K562 (cell line): Measurements from ENCODE around the gene OXLD1. TPM values are rescaled to one million over a fixed set of nuclear protein-coding genes. Genes with fewer than 3 reads are reported as not detected.
A peak's percentile ranks its signal among the peaks of the same experiment; 100 is the strongest.

Source experiments
- BACH1 ChIP-seq: fragments of 200-800 bp; sonication (Bioruptor generic); IDR thresholded peaks from 2 replicates; pipeline ENCODE4 v1.6.1; 2016; ENCODE audit warnings: missing genetic modification characterization, missing compliant biosample characterization
- CSDE1 ChIP-seq, 2 experiments: fragments of 450-650 bp; IDR thresholded peaks; 2 replicates each; pipeline ENCODE4 v1.6.1; 2016; ENCODE audit warnings: mild to moderate bottlenecking in 1 of 2
- ESRRB ChIP-seq: fragments of 250-450 bp; sonication (Bioruptor Pico); IDR thresholded peaks from 2 replicates; pipeline ENCODE4 v1.5.0; 2020; ENCODE audit warnings: mild to moderate bottlenecking, moderate library complexity, borderline replicate concordance
- ETV1 ChIP-seq: fragments of 450-650 bp; conservative IDR thresholded peaks from 2 replicates; pipeline ENCODE4 v1.6.1; 2016; ENCODE audit warnings: missing genetic modification characterization, control low read depth, low read depth, missing compliant biosample characterization
- FOXJ2 ChIP-seq: fragments of 200-800 bp; sonication (Bioruptor generic); IDR thresholded peaks from 2 replicates; pipeline ENCODE4 v1.6.1; 2016; ENCODE audit warnings: missing genetic modification characterization, missing compliant biosample characterization
- HBP1 ChIP-seq: fragments of 450-650 bp; formaldehyde crosslinking; IDR thresholded peaks from 2 replicates; pipeline ENCODE4 v1.4.0; 2022; ENCODE audit warnings: missing genetic modification characterization
- ILF3 ChIP-seq: fragments of 450-650 bp; IDR thresholded peaks from 2 replicates; pipeline ENCODE4 v1.6.1; 2018; ENCODE audit warnings: antibody characterized with exemption, mild to moderate bottlenecking, moderate library complexity, borderline replicate concordance
- MECOM ChIP-seq: fragments of 250-450 bp; sonication (Bioruptor Pico); IDR thresholded peaks from 2 replicates; pipeline ENCODE4 v1.8.0; 2022; ENCODE audit warnings: inconsistent platforms
- NFRKB ChIP-seq: fragments of 450-650 bp; IDR thresholded peaks from 2 replicates; pipeline ENCODE4 v1.6.1; 2016; ENCODE audit warnings: low read depth
- RBFOX2 ChIP-seq: fragments of 200-400 bp; formaldehyde crosslinking; IDR thresholded peaks from 2 replicates; pipeline ENCODE4 v1.6.1; 2017; ENCODE audit warnings: low read depth, mild to moderate bottlenecking, low read length, moderate library complexity
- SMAD1 ChIP-seq: fragments of 150-350 bp; IDR thresholded peaks from 2 replicates; pipeline ENCODE4 v1.6.1; 2014; ENCODE audit warnings: low read length, low read depth; ENCODE audit not compliant: partially characterized antibody
- TAF1 ChIP-seq: IDR thresholded peaks from 2 replicates; pipeline ENCODE4 v1.6.1; 2011; ENCODE audit warnings: mild to moderate bottlenecking, low read length, moderate library complexity; ENCODE audit not compliant: insufficient read depth, control insufficient read depth, severe bottlenecking; ENCODE audit errors: extremely low read depth
- ZFPM2 ChIP-seq: fragments of 250-450 bp; sonication (Bioruptor Pico); IDR thresholded peaks from 2 replicates; pipeline ENCODE4 v1.5.1; 2022; ENCODE audit warnings: mild to moderate bottlenecking
- ZNF140 ChIP-seq: fragments of 250-450 bp; sonication (Bioruptor Pico); IDR thresholded peaks from 2 replicates; pipeline ENCODE4 v1.8.0; 2021; ENCODE audit warnings: moderate library complexity, mild to moderate bottlenecking, inconsistent platforms
- ZNF778 ChIP-seq: fragments of 450-650 bp; formaldehyde crosslinking; IDR thresholded peaks from 2 replicates; pipeline ENCODE4 v1.4.0; 2020; ENCODE audit warnings: mild to moderate bottlenecking, moderate library complexity
- ZSCAN29 ChIP-seq: fragments of 450-650 bp; IDR thresholded peaks from 2 replicates; pipeline ENCODE4 v1.6.1; 2017
- polyA plus RNA-seq, 8 experiments: library from polyadenylated mRNA; depleted of rRNA in 4 of 8; stranded (reverse) in 5 of 8; unstranded in 3 of 8; fragments of >200 nt; fragmentation: Nextera tagmentation in 2 of 8; fragmentation: Illumina TruSeq in 1 of 8; extraction: Ambion mirVana in 2 of 8; extraction: Trizol in 1 of 8; gene quantifications; 2 replicates each; pipeline versions ENCODE4 v1.2.1 to v1.2.3, GENCODE V29; 2011 to 2014; ENCODE audit warnings: inconsistent platforms in 1 of 8, missing spikeins in 1 of 8
- total RNA-seq, 7 experiments: library from RNA; depleted of rRNA in 6 of 7; stranded (reverse); fragments of >200 nt in 6 of 7; fragmentation: Illumina TruSeq in 2 of 7; extraction: Trizol in 2 of 7; gene quantifications; 2 replicates each; pipeline versions ENCODE4 v1.2.1 to v1.2.3, GENCODE V29; 2011 to 2021; ENCODE audit warnings: low replicate concordance in 1 of 7
- TF ChIP-seq, protein P1 (sequence below): fragments of 450-650 bp; IDR thresholded peaks from one replicate; pipeline ENCODE4 v1.6.1; 2018; ENCODE audit warnings: mild to moderate bottlenecking, moderate library complexity; ENCODE audit not compliant: partially characterized antibody
- TF ChIP-seq, protein P2 (sequence below): fragments of 250-450 bp; sonication (Bioruptor Pico); IDR thresholded peaks from 2 replicates; pipeline ENCODE4 v1.4.0; 2020; ENCODE audit warnings: mild to moderate bottlenecking, moderate library complexity
- TF ChIP-seq, protein P3 (sequence below), 2 experiments: IDR thresholded peaks in 1 of 2; conservative IDR thresholded peaks in 1 of 2; 2 replicates each; pipeline ENCODE4 v1.6.1; 2016; ENCODE audit warnings: low read depth in 2 of 2, mild to moderate bottlenecking in 1 of 2, missing compliant biosample characterization in 1 of 2, missing genetic modification characterization in 1 of 2, moderate library complexity in 1 of 2

Gene OXLD1
- total and polyA plus RNA-seq, 9 of the 15 experiments (the other 6 are each of a cell fraction or from before 2014, with no cell fraction given), result 4.4 to 115 (median 29.3) TPM

GRCh38 chr17:81665205-81666091 lies 957 bp downstream of the OXLD1 start (continued):
- TF ChIP-seq CSDE1 (IDR thresholded peaks at IDR 0.05) (no peak), NFRKB (peak; percentile 83; the same call in 1 of the 2 replicates), ESRRB (peak; percentile 79; the same call in 1 of the 2 replicates), ZFPM2 (no peak), FOXJ2 (tag) (no peak), HBP1 (CRISPR knock-in tag) (peak; percentile 86; the same call in 1 of the 2 replicates), BACH1 (tag) (peak; percentile 78), MECOM (CRISPR knock-in tag) (peak; percentile 67; the same call in 1 of the 2 replicates), ZSCAN29 (0 out of 2 replicates have a peak, but pooled peaks have one; percentile 9), ILF3 (no peak), RBFOX2 (peak; percentile 8; the same call in 1 of the 2 replicates), ZNF140 (CRISPR knock-in tag) (0 out of 2 replicates have a peak, but pooled peaks have one; percentile 20), TAF1 (peak; percentile 19), SMAD1 (no peak), ZNF778 (CRISPR knock-in tag) (no peak), ETV1 (tag) (0 out of 2 replicates have a peak, but pooled peaks have one; percentile 40)
- TF ChIP-seq, protein P1, sequence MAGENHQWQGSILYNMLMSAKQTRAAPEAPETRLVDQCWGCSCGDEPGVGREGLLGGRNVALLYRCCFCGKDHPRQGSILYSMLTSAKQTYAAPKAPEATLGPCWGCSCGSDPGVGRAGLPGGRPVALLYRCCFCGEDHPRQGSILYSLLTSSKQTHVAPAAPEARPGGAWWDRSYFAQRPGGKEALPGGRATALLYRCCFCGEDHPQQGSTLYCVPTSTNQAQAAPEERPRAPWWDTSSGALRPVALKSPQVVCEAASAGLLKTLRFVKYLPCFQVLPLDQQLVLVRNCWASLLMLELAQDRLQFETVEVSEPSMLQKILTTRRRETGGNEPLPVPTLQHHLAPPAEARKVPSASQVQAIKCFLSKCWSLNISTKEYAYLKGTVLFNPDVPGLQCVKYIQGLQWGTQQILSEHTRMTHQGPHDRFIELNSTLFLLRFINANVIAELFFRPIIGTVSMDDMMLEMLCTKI, result no peak
- TF ChIP-seq, protein P2, sequence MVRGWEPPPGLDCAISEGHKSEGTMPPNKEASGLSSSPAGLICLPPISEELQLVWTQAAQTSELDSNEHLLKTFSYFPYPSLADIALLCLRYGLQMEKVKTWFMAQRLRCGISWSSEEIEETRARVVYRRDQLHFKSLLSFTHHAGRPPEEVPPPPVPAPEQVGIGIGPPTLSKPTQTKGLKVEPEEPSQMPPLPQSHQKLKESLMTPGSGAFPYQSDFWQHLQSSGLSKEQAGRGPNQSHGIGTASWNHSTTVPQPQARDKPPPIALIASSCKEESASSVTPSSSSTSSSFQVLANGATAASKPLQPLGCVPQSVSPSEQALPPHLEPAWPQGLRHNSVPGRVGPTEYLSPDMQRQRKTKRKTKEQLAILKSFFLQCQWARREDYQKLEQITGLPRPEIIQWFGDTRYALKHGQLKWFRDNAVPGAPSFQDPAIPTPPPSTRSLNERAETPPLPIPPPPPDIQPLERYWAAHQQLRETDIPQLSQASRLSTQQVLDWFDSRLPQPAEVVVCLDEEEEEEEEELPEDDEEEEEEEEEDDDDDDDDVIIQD (CRISPR knock-in tag), result peak; percentile 25; the same call in 1 of the 2 replicates
- TF ChIP-seq, protein P3, sequence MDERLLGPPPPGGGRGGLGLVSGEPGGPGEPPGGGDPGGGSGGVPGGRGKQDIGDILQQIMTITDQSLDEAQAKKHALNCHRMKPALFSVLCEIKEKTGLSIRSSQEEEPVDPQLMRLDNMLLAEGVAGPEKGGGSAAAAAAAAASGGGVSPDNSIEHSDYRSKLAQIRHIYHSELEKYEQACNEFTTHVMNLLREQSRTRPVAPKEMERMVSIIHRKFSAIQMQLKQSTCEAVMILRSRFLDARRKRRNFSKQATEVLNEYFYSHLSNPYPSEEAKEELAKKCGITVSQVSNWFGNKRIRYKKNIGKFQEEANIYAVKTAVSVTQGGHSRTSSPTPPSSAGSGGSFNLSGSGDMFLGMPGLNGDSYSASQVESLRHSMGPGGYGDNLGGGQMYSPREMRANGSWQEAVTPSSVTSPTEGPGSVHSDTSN (CRISPR knock-in tag; IDR thresholded peaks at IDR 0.05; ENCODE audit: low read depth), result no peak
- TF ChIP-seq, protein P3 (tag; conservative IDR thresholded peaks at IDR 0.05; ENCODE audit: low read depth), result 0 out of 2 replicates have a peak, but pooled peaks have one; percentile 32
